ENCODE measurements around the gene AREG. TPM values are rescaled to one million over a fixed set of nuclear protein-coding genes. Genes with fewer than 3 reads are reported as not detected.

AREG gene
- total RNA-seq, 1 donor from 2014 or later, result not detected

GRCh38 chr4:74463123-74463522 lies 18.2 kb downstream of the AREG start:
- H3K4me3 Mint-ChIP-seq (ENCODE audit: unreplicated experiment), result no peak overlapping the region
- H3K27ac Mint-ChIP-seq (ENCODE audit: unreplicated experiment), result no peak overlapping the region

GRCh38 chr4:74464291-74464690 lies 19.4 kb downstream of the AREG start:
- Mint-ChIP-seq H3K4me3 (ENCODE audit: unreplicated experiment) (no peak overlapping the region), H3K36me3 (ENCODE audit: low read depth) (peaks cover 2% of the 10 kb centered on the region), H3K4me1 (ENCODE audit: low read depth) (no peaks in the 10 kb centered on the region), H3K27me3 (ENCODE audit: low read depth) (peaks cover 10% of the 10 kb centered on the region), H3K9me3 (ENCODE audit: low read depth) (peaks cover 7% of the 10 kb centered on the region), H3K27ac (ENCODE audit: unreplicated experiment) (no peak overlapping the region)
- TF ChIP-seq CTCF (IDR thresholded peaks at IDR 0.05), result no peak
- DNase-seq (ENCODE audit: low spot score), result no peak

More at GRCh38 chr4:74463123-74463522, 18.2 kb downstream of the AREG start:
- Mint-ChIP-seq H3K4me1 (ENCODE audit: low read depth) (no peaks in the 10 kb centered on the region), H3K9me3 (ENCODE audit: low read depth) (peaks cover 7% of the 10 kb centered on the region), H3K36me3 (ENCODE audit: low read depth) (peaks cover 2% of the 10 kb centered on the region), H3K27me3 (ENCODE audit: low read depth) (peaks cover 12% of the 10 kb centered on the region)
- no peak for DNase-seq (ENCODE audit: low spot score)
- no peak for TF ChIP-seq CTCF (IDR thresholded peaks at IDR 0.05)

DNA sequence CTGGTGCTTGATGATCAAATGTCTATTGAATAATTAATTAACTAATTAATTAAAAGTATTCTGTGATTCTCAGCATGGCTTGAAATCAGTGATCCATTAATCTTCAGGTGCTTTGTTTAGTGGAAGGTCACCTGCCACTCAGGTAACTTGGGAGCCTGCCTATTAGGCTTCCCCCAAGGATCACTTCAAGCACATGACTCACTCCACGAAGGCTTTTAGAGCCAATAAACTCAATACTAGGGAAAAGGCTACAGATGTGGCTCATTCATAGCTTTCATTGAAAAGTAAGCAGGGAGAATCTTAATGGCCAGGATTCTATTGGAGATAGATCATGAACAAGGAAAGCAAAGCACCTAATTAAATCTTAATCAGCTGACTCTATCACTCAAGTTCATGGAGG lies 21.3 kb downstream of the AREG start:
- H3K4me1 Mint-ChIP-seq (ENCODE audit: low read depth), result no peaks in the 10 kb centered on the region
- no peaks in the 10 kb centered on the region for H3K36me3 Mint-ChIP-seq (ENCODE audit: low read depth)
- no peak overlapping the region for H3K27ac Mint-ChIP-seq (ENCODE audit: unreplicated experiment)
- TF ChIP-seq CTCF (IDR thresholded peaks at IDR 0.05), result no peak
- H3K9me3 Mint-ChIP-seq (ENCODE audit: low read depth), result no peaks in the 10 kb centered on the region
- no peak for DNase-seq (ENCODE audit: low spot score)
- H3K27me3 Mint-ChIP-seq (ENCODE audit: low read depth), result peaks cover 7% of the 10 kb centered on the region
- H3K4me3 Mint-ChIP-seq (ENCODE audit: unreplicated experiment), result no peak overlapping the region

DNA sequence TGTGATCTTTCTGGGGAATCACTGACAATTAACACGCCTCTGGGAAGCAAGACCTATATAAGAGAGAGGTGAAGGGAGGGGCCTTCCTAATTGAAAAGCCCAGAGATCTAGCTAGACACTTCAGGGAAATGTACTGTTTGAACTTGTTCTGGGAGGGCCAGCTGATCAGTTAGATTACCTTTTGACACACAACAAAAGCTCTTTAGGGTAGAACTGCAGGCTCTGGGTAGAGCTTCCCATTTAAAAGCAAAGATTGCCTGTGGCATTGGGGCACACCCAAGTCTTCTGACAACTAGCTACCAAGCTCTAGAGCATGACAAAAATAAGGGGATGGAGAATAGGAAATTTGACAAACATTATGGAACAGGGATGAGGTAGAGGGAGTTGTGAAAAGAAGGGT lies 26.3 kb downstream of the AREG start:
- Mint-ChIP-seq H3K4me1 (ENCODE audit: low read depth) (peaks cover 25% of the 10 kb centered on the region), H3K27ac (ENCODE audit: unreplicated experiment) (no peak overlapping the region), H3K36me3 (ENCODE audit: low read depth) (no peaks in the 10 kb centered on the region), H3K9me3 (ENCODE audit: low read depth) (no peaks in the 10 kb centered on the region), H3K4me3 (ENCODE audit: unreplicated experiment) (no peak overlapping the region), H3K27me3 (ENCODE audit: low read depth) (peaks cover 2% of the 10 kb centered on the region)
- no peak for TF ChIP-seq CTCF (IDR thresholded peaks at IDR 0.05)
- no peak for DNase-seq (ENCODE audit: low spot score)

GRCh38 chr4:74473155-74473811 lies 28.3 kb downstream of the AREG start:
- DNase-seq (ENCODE audit: low spot score), result no peak
- peaks cover 25% of the 10 kb centered on the region for H3K4me1 Mint-ChIP-seq (ENCODE audit: low read depth)
- H3K4me3 Mint-ChIP-seq (ENCODE audit: unreplicated experiment), result no peak overlapping the region
- peak overlapping the region; percentile 74 for H3K27ac Mint-ChIP-seq (ENCODE audit: unreplicated experiment)
- no peaks in the 10 kb centered on the region for H3K9me3 Mint-ChIP-seq (ENCODE audit: low read depth)
- no peak for TF ChIP-seq CTCF (IDR thresholded peaks at IDR 0.05)
- H3K27me3 Mint-ChIP-seq (ENCODE audit: low read depth), result peaks cover 7% of the 10 kb centered on the region
- H3K36me3 Mint-ChIP-seq (ENCODE audit: low read depth), result no peaks in the 10 kb centered on the region
